GM23338 (cell line): ENCODE data around the gene CACNA2D2. TPM values are rescaled to one million over a fixed set of nuclear protein-coding genes. Genes with fewer than 3 reads are reported as not detected.

Experiments used
- ATAC-seq: fragments of 200-7000 bp; cut with Tn5 transposase; 3 replicates; pipeline ENCODE4 v1.9.1; 2020
- DNase-seq: peaks from one replicate; pipeline ENCODE4 v3.0.0-alpha.2; 2015; ENCODE audit warnings: low spot score
- H2AFZ ChIP-seq: fragments of 200-600 bp; sonication (generic); 2 replicates; pipeline ENCODE4 v1.8.0; 2016; ENCODE audit warnings: antibody characterized with exemption, mild to moderate bottlenecking, moderate library complexity
- H3F3A ChIP-seq: fragments of 200-600 bp; sonication (generic); replicated peaks from 2 replicates; pipeline ENCODE4 v1.8.0; 2017; ENCODE audit warnings: antibody characterized with exemption, mixed run types, low read depth
- H3K27ac ChIP-seq: fragments of 200-600 bp; sonication (generic); 2 replicates; pipeline ENCODE4 v1.6.1; 2016; ENCODE audit warnings: low read depth
- H3K27me3 ChIP-seq: fragments of 200-600 bp; sonication (generic); 2 replicates; pipeline ENCODE4 v1.8.0; 2016; ENCODE audit warnings: mild to moderate bottlenecking, mixed run types, moderate library complexity; ENCODE audit not compliant: insufficient read depth
- H3K36me3 ChIP-seq: fragments of 200-600 bp; sonication (generic); 2 replicates; pipeline ENCODE4 v1.8.0; 2016; ENCODE audit warnings: mild to moderate bottlenecking; ENCODE audit not compliant: insufficient read depth
- H3K4me1 ChIP-seq: fragments of 200-600 bp; sonication (generic); 2 replicates; pipeline ENCODE4 v1.8.0; 2016; ENCODE audit warnings: mild to moderate bottlenecking, moderate library complexity; ENCODE audit not compliant: insufficient read depth
- H3K4me2 ChIP-seq: fragments of 200-600 bp; sonication (generic); 2 replicates; pipeline ENCODE4 v1.7.1; 2017; ENCODE audit warnings: mixed run types
- H3K4me3 ChIP-seq: fragments of 200-600 bp; sonication (generic); 2 replicates; pipeline ENCODE4 v1.6.1; 2016; ENCODE audit warnings: mixed run types
- H3K79me2 ChIP-seq: fragments of 200-600 bp; sonication (generic); replicated peaks from 2 replicates; pipeline ENCODE4 v1.8.0; 2017; ENCODE audit warnings: mild to moderate bottlenecking; ENCODE audit not compliant: insufficient read depth
- H3K9me2 ChIP-seq: fragments of 200-600 bp; sonication (generic); 2 replicates; pipeline ENCODE4 v1.8.0; 2017; ENCODE audit not compliant: insufficient read depth
- H4K20me1 ChIP-seq: fragments of 200-600 bp; sonication (generic); replicated peaks from 2 replicates; pipeline ENCODE4 v1.8.0; 2017; ENCODE audit warnings: mild to moderate bottlenecking; ENCODE audit not compliant: insufficient read depth
- H3K27ac Mint-ChIP-seq: 2 replicates; pipeline ENCODE4 v1.8.0; 2020; ENCODE audit warnings: inconsistent platforms, mild to moderate bottlenecking, moderate library complexity, mixed read lengths
- H3K27me3 Mint-ChIP-seq: 3 replicates; pipeline ENCODE4 v1.8.0; 2022; ENCODE audit warnings: low read depth, mild to moderate bottlenecking, moderate library complexity, mixed read lengths, inconsistent platforms; ENCODE audit not compliant: insufficient read depth, poor library complexity
- H3K36me3 Mint-ChIP-seq: 3 replicates; pipeline ENCODE4 v1.8.0; 2021; ENCODE audit warnings: low read depth, mild to moderate bottlenecking, inconsistent platforms, moderate library complexity, mixed read lengths
- H3K4me1 Mint-ChIP-seq: 3 replicates; pipeline ENCODE4 v1.8.0; 2020; ENCODE audit warnings: mild to moderate bottlenecking, inconsistent platforms, mixed read lengths
- H3K4me3 Mint-ChIP-seq: 3 replicates; pipeline ENCODE4 v1.8.0; 2021; ENCODE audit warnings: moderate library complexity, mild to moderate bottlenecking, inconsistent platforms, mixed read lengths
- H3K9me3 Mint-ChIP-seq: 3 replicates; pipeline ENCODE4 v1.8.0; 2020; ENCODE audit warnings: moderate library complexity, mild to moderate bottlenecking, inconsistent platforms, mixed read lengths
- CREB1 ChIP-seq: fragments of 250-450 bp; sonication (Bioruptor Pico); IDR thresholded peaks from 2 replicates; pipeline ENCODE4 v1.5.0; 2020; ENCODE audit warnings: low read depth, mild to moderate bottlenecking, moderate library complexity
- CTCF ChIP-seq, 2 experiments: fragments of 200-600 bp in 1 of 2; sonication (generic) in 1 of 2; conservative IDR thresholded peaks; 2 replicates each; pipeline versions ENCODE4 v1.5.1 to v1.6.1; 2016 to 2017; ENCODE audit warnings: antibody characterized with exemption in 2 of 2, low read depth in 2 of 2, mild to moderate bottlenecking in 2 of 2, moderate library complexity in 1 of 2
- EZH2 ChIP-seq: fragments of 200-600 bp; sonication (generic); IDR thresholded peaks from one replicate; pipeline ENCODE4 v1.8.0; 2017; ENCODE audit warnings: antibody characterized with exemption, mild to moderate bottlenecking, low read depth; ENCODE audit not compliant: unreplicated experiment
- POLR2AphosphoS5 ChIP-seq: IDR thresholded peaks from 2 replicates; pipeline ENCODE4 v1.6.1; 2016; ENCODE audit warnings: antibody characterized with exemption, low read depth
- STAT1 ChIP-seq: IDR thresholded peaks from one replicate; pipeline ENCODE4 v1.6.1; 2016; ENCODE audit warnings: antibody characterized with exemption; ENCODE audit not compliant: unreplicated experiment
- ZNF114 ChIP-seq: fragments of 250-450 bp; sonication (Bioruptor Pico); IDR thresholded peaks from 2 replicates; pipeline ENCODE4 v1.5.0; 2020; ENCODE audit warnings: mild to moderate bottlenecking, moderate library complexity
- polyA plus RNA-seq: library from polyadenylated mRNA; unstranded; fragments of >200 nt; fragmentation: Nextera tagmentation; extraction: Ambion mirVana; gene quantifications from 2 replicates; pipeline ENCODE4 v1.2.1, GENCODE V29; 2016
- total RNA-seq: library from RNA; depleted of rRNA; stranded (reverse); fragments of >200 nt; shearing (Covaris generic); gene quantifications from 2 replicates; pipeline ENCODE4 v1.2.3, GENCODE V29; 2014
- TF ChIP-seq, protein P1 (sequence below): fragments of 250-450 bp; sonication (Bioruptor Pico); IDR thresholded peaks from 2 replicates; pipeline ENCODE4 v1.5.0; 2020; ENCODE audit warnings: mild to moderate bottlenecking, moderate library complexity
- TF ChIP-seq, protein P2 (sequence below): IDR thresholded peaks from 2 replicates; pipeline ENCODE4 v1.6.1; 2016; ENCODE audit warnings: antibody characterized with exemption

Gene CACNA2D2
- total and polyA plus RNA-seq, 2 experiments from 2014 or later, result 4.7 to 11.4 TPM

DNA sequence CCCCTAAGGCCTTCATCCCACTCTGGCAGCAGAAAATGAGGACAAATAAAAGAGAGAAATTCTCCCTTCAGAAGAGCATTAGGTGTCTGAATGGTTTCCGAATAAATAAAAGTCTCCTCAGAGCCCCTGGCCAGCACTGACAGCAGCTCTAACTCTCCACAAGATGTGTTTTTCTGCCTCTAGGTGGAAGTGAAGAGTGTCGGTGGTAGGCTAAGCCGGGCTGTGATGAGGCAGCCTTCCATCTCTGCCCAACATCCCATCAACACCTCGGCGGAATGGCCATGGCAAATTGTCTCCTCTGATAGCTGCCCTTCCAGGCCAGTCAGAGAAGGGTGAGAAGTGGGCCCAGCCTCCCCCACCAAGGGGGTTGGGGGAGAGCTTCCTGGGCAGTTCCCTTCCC, 6.3 kb upstream of the CACNA2D2 start:
- no peak overlapping the region for H3K4me3 ChIP-seq
- H2AFZ ChIP-seq, result no peak overlapping the region
- H3K27ac Mint-ChIP-seq, result no peak overlapping the region
- H3K27me3 Mint-ChIP-seq, result peaks cover 8% of the 10 kb centered on the region
- no peaks in the 10 kb centered on the region for H3K79me2 ChIP-seq
- H3K9me3 Mint-ChIP-seq, result no peaks in the 10 kb centered on the region
- peaks cover 13% of the 10 kb centered on the region for H3K4me1 Mint-ChIP-seq
- no peaks in the 10 kb centered on the region for H3K36me3 ChIP-seq
- H3K27ac ChIP-seq, result no peak overlapping the region
- TF ChIP-seq POLR2AphosphoS5 (no peak), ZNF114 (CRISPR knock-in tag) (no peak), CREB1 (CRISPR knock-in tag) (no peak), EZH2 (no peak), STAT1 (no peak), CTCF (conservative IDR thresholded peaks at IDR 0.05; ENCODE audit: low read depth in 2 of 2) (peak in 1 of 2 experiments; percentile 38; a peak in 2 of 4 replicates)
- TF ChIP-seq, protein P1, sequence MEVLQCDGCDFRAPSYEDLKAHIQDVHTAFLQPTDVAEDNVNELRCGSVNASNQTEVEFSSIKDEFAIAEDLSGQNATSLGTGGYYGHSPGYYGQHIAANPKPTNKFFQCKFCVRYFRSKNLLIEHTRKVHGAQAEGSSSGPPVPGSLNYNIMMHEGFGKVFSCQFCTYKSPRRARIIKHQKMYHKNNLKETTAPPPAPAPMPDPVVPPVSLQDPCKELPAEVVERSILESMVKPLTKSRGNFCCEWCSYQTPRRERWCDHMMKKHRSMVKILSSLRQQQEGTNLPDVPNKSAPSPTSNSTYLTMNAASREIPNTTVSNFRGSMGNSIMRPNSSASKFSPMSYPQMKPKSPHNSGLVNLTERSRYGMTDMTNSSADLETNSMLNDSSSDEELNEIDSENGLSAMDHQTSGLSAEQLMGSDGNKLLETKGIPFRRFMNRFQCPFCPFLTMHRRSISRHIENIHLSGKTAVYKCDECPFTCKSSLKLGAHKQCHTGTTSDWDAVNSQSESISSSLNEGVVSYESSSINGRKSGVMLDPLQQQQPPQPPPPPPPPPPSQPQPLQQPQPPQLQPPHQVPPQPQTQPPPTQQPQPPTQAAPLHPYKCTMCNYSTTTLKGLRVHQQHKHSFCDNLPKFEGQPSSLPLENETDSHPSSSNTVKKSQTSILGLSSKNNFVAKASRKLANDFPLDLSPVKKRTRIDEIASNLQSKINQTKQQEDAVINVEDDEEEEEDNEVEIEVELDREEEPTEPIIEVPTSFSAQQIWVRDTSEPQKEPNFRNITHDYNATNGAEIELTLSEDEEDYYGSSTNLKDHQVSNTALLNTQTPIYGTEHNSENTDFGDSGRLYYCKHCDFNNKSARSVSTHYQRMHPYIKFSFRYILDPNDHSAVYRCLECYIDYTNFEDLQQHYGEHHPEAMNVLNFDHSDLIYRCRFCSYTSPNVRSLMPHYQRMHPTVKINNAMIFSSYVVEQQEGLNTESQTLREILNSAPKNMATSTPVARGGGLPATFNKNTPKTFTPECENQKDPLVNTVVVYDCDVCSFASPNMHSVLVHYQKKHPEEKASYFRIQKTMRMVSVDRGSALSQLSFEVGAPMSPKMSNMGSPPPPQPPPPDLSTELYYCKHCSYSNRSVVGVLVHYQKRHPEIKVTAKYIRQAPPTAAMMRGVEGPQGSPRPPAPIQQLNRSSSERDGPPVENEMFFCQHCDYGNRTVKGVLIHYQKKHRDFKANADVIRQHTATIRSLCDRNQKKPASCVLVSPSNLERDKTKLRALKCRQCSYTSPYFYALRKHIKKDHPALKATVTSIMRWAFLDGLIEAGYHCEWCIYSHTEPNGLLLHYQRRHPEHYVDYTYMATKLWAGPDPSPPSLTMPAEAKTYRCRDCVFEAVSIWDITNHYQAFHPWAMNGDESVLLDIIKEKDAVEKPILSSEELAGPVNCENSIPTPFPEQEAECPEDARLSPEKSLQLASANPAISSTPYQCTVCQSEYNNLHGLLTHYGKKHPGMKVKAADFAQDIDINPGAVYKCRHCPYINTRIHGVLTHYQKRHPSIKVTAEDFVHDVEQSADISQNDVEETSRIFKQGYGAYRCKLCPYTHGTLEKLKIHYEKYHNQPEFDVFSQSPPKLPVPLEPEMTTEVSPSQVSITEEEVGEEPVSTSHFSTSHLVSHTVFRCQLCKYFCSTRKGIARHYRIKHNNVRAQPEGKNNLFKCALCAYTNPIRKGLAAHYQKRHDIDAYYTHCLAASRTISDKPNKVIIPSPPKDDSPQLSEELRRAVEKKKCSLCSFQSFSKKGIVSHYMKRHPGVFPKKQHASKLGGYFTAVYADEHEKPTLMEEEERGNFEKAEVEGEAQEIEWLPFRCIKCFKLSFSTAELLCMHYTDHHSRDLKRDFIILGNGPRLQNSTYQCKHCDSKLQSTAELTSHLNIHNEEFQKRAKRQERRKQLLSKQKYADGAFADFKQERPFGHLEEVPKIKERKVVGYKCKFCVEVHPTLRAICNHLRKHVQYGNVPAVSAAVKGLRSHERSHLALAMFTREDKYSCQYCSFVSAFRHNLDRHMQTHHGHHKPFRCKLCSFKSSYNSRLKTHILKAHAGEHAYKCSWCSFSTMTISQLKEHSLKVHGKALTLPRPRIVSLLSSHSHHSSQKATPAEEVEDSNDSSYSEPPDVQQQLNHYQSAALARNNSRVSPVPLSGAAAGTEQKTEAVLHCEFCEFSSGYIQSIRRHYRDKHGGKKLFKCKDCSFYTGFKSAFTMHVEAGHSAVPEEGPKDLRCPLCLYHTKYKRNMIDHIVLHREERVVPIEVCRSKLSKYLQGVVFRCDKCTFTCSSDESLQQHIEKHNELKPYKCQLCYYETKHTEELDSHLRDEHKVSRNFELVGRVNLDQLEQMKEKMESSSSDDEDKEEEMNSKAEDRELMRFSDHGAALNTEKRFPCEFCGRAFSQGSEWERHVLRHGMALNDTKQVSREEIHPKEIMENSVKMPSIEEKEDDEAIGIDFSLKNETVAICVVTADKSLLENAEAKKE (CRISPR knock-in tag), result no peak
- TF ChIP-seq, protein P2, sequence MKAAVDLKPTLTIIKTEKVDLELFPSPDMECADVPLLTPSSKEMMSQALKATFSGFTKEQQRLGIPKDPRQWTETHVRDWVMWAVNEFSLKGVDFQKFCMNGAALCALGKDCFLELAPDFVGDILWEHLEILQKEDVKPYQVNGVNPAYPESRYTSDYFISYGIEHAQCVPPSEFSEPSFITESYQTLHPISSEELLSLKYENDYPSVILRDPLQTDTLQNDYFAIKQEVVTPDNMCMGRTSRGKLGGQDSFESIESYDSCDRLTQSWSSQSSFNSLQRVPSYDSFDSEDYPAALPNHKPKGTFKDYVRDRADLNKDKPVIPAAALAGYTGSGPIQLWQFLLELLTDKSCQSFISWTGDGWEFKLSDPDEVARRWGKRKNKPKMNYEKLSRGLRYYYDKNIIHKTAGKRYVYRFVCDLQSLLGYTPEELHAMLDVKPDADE, result no peak
- H3K27me3 ChIP-seq, result peaks cover 14% of the 10 kb centered on the region
- ATAC-seq, result peak; percentile 74
- no peaks in the 10 kb centered on the region for H4K20me1 ChIP-seq
- H3K4me1 ChIP-seq, result 0 out of 2 replicates have a peak, but pooled peaks cover 1% of the 10 kb centered on the region
- DNase-seq, result peak; percentile 27
- H3K4me2 ChIP-seq, result no peak overlapping the region
- no peak overlapping the region for H3K4me3 Mint-ChIP-seq
- H3K9me2 ChIP-seq, result no peaks in the 10 kb centered on the region
- no peaks in the 10 kb centered on the region for H3F3A ChIP-seq
- H3K36me3 Mint-ChIP-seq, result no peaks in the 10 kb centered on the region
